GM19193 (cell line): ENCODE data around the gene GALM.

Experiments
- POLR2A ChIP-seq: IDR thresholded peaks from 4 replicates; pipeline ENCODE4 v1.6.1; 2011; ENCODE audit not compliant: insufficient read depth, insufficient read length; ENCODE audit errors: extremely low read depth

The GALM gene

DNA sequence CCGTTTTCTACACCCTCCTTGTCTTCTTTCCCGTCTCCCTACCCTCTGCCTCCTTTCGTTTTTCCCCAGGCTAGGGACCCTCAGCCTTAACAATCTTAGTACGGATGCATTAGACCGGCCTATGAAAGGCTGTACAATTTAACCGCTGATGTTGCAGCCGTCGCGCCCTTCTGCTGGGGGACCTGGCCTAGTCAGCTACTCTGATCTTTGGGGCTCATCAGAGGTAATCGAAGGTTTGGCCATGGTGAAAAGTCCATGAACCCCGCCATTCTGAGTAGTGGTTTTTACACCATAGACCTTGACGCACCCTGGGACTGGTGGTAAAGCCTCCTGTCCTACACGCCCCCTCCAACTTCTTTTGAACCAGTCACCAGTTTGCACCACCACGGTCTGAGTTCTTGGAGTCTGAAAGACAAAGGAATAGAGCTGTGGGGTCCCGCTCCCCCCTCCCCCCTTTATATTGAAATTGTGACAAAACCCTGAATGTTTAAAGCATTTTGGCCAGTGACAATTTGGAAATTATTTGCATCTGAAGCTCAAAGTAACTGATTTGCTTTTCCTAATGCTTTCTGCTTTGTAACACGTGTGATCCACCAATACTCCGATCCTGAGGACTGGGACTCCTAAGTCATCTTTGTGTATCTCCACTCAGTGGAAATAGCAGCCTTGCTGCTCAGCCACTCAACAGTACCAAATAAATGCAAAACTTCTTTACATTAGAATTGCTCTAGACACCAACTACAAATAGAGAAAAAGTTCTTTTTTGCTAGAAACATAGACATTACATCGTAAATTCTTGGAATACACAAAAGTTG lies 85.9 kb downstream of the GALM start:
- no peak for TF ChIP-seq POLR2A

DNA sequence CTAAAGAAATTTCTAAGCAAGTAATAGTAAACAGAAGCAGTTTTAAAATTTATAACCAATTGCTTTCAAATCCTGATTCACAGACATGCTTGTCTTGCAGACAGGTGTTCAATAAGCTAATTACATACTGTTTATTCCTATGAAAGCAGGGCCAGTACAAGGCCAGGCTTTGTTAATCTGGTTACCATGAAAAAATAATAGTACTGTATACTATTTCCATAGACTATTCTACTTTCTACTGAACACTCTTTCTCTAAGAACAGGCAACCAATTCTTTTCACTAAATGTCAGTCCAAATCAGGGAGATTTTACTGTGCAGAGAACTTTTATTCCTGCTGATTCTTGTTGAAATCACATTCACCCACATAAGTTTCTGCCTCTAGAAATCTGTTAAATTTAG lies 88.1 kb downstream of the GALM start:
- no peak for TF ChIP-seq POLR2A

DNA sequence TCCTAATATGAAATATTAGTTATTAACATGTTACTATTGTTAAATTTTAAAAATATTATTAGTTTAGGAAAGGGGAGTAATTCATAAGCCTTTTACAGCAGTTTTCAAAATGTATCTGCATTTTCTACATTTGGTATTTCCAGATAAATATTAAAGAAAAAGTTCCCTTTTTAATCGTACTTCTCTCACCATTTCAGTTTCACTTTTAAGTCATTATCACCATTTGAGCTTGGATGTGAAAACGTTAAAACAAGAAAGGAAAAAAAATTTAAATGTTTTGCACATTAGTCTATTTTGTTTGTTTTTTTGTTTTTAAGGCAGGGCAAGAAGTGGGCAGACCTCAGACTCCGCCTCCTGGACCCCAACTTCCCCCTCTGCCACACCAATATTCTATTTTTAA lies 88.6 kb downstream of the GALM start:
- no peak for TF ChIP-seq POLR2A

DNA sequence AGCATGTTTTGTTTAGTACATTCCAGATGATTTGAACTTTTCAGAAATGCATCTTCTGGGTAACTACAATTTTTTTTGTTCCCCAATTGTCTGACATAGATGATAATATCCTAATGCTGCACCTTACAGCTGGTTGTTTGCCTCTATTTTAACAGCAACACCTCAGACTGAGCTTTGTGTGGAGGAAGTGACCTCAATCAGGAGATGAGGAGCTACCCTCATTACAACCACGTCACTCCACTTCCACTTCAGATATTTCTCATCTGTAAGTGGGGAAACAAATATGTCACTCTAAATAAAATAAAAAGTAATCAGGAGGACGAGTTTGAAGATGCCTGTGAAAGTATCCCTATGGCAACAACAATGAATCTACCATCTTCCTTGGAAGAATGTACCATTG lies 97.3 kb downstream of the GALM start:
- TF ChIP-seq POLR2A, result no peak

DNA sequence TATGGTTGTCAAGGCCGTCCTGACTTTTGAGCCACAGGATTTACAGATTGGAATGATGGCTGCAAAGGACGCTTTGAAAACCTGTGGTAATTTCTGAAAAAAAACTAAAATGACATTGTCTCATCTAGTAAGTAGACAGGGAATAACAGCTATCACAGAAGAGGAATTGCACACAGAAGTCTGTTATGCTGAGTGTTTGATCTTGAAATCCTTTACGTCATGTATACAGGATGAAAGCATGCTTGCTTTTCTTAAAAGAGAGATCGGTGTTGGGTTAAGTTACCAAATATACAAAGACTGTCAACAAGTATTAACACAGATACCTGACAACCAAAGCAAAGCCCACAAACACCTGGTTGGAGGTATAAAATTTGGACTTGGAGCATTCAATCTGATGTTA lies 97.8 kb downstream of the GALM start:
- TF ChIP-seq POLR2A, result no peak

DNA sequence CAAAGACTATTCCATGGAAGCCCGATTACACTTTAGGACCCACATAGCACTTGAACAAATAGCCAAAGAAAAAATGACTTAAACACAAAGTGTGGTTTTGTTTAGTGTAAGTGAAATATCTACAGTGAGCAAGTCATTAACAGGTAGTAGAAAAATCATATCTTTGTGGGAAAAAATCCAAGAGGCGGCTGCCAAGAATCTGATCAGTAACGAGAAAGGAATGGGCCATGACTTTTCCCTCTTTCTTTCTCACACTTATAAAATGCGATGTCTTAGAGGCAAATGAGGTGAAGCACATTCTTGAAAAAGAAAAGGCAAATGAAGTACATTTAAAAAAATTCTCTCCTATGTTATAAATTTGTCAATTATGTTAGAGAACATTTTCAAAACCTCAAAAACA lies 99.2 kb downstream of the GALM start:
- TF ChIP-seq POLR2A, result no peak

DNA sequence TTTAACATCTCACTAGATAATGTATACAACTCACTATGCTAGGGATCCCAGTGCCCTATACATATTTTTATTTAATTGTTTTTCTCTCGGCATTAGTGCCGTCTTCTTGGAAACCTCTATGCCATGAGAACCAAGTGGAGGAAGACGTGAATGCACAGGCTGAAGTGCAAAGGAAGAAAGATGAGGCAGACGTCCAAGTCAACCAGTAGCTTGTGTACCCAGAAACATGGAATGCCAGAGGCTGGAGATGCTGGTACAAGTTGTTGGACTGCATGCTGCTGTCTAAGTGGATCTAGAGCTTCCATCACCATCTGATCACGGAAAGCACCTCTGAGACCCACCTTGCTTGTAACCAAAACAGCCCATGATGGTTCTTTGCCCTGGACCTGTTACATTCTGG lies 99.6 kb downstream of the GALM start:
- TF ChIP-seq POLR2A, result no peak

DNA sequence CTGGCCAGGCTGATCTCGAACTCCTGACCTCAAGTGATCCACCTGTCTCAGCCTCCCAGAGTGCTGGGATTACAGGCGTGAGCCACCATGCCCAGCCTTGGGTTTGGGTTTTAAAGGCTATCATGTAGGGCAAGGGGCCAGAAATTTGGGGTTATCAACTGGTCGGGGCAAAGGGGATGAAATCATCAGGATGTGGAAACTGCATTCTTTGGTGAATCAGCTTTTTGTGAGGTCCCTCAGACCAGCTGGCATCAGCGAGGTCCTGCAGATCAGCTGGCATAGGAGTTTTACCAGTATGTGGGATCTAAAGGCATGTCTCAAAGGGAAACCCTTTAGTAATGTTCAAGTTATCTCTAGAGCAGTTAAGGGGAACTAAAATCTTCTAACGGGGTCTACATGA lies 105.7 kb downstream of the GALM start:
- no peak for TF ChIP-seq POLR2A

DNA sequence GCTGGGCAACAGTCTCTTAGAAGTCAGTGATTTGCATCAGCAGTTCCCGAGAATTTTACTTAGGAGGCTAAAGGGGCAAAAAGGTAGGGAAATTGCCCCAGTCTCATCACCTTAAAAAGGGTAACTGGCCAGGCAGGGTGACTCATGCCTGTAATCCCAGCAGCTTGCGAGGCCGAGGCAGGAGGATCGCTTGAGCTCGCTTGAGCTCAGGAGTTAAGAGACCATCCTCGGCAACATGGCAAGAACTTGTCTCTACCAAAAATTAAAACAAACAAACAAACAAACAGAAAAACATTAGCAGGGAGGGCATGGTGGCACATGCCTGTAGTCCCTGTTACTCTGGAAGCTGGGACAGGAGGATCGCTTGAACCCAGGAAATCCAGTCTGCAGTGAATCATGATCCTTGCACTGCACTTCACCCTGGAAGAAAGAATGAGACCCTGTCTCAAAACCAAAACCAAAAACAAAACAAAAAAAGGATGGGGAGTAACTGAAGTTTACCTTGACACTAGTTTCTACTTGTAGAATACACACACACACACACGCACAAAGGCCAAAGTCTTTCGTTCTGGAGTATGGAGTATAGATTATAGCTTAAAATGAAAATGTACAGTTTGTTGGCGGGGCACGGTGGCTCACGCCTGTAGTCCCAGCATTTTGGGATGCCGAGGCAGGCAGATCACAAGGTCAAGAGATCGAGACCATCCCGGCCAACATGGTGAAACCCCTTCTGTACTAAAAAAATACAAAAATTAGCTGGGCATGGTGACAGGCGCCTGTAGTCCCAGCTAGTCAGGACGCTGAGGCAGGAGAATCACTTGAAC lies 109.4 kb downstream of the GALM start:
- TF ChIP-seq POLR2A, result no peak

DNA sequence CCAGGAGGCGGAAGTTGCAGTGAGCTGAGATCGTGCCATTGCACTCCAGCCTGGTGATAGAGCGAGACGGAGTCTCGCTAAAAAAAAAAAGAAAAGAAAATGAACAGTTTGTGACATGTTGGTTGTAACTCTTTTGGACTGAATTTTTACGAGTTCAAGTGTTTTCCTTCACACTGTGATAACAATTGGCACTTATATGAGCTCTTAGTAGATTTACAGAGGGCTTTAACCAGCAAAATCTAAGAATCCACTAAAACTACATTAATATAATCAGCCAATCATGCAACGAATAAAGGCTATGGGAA lies 110.0 kb downstream of the GALM start:
- TF ChIP-seq POLR2A, result no peak

DNA sequence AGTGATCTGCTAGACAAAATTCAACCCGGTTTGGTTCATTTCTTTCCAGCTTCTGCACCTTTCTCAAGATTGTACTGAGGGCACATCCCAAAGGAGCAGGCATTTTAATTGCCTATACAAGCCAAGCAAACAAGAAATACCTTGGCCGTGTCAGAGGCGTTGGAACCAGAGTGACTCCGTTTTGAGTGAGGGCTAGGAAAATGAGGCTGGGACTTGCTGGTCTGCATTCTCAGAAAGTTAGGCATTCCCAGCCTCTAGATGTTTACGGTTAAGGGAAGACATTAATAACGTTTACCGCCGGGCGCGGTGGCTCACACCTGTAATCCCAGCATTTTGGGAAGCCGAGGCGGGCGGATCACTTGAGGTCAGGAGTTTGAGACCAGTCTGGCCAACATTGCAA lies 110.6 kb downstream of the GALM start:
- TF ChIP-seq POLR2A, result no peak

DNA sequence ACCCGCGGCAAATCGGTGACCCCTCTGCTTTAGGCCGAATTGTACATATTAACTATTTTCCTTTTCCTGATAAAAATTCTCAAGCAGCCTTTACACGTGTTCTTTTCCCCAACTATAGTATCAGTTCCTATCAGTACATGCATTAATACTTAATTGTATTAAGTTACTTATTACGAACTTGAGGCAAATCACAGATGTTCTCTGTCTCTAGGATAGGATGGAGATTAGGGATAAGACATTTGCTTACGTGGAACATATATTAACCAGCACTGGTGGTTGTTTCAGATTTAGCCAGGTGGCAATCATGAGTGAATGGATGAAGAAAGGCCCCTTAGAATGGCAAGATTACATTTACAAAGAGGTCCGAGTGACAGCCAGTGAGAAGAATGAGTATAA lies 112.8 kb downstream of the GALM start:
- TF ChIP-seq POLR2A, result no peak

DNA sequence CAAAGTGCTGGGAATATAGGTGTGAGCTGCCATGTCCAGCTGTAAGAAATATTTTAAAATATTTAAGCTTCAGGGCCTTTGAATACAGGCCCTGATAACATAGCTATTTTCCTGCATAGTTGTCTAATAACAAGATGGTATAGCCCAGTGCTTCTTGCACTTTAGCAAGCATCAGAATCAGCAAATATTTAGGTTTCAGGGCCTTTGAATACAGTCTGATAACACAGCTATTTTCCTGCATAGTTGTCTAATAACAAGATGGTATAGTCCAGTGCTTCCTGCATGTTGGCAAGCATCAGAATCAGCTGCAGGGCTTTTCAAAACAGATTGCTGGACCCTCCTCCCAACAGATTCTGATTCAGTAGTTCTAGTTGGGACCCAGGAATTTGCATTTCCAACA lies 117.7 kb downstream of the GALM start:
- TF ChIP-seq POLR2A, result no peak
